GM18951 (cell line): ENCODE measurements around the gene DISP3.

Experiments
- POLR2A ChIP-seq: IDR thresholded peaks from 4 replicates; pipeline ENCODE4 v1.6.1; 2011; ENCODE audit warnings: mild to moderate bottlenecking; ENCODE audit not compliant: insufficient read length, insufficient read depth; ENCODE audit errors: extremely low read depth
- in situ Hi-C: fragments of 300-500 bp; cut with MboI; formaldehyde crosslinking; loops from one replicate; pipeline ENCODE4 v1.12.0; 2022; ENCODE audit warnings: low sequenced_read_pairs, mixed read lengths, inconsistent platforms; ENCODE audit not compliant: unreplicated experiment

DISP3 gene

DNA sequence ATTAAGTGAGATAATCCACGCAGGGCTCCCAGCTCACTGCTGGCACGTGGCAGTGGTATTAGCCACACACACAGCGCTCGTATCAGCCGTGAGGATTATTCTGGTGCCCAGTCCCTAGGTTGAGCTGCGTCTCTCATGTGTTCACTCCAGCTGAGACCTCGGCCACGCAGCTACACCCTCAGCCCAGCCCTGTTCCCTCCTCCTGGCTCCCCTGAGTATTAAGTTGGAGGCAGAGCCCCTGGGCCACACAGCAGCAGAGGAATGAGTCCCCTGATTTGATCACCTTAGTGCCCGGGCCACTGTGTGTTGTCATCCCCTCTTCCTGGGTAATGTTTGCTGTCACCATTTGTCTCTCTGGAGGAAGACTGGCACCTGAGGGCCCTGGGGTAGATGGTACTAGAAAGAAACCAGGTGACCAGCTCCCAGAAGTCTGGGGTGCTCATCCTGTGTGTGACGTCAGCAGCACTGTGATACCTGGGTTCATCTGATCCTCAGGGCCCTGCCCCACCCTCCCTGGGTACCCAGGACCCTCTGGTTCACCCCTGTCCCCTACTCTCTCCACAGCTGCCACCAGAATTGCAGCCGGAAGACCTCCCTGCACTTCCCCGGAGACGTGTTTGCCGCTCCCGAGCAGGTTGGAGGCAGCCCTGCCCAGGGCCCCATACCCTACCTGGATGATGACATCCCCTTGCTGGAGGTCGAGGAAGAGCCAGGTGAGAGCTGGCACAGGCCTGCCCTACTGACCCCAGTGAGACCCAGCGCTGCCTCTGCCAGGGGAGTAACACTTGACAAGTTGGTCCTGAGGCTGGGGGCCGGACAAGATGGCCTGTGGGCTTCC is 40.1 kb downstream of the DISP3 start:
- in situ Hi-C loops: no loop called here
- TF ChIP-seq POLR2A: no peak

DNA sequence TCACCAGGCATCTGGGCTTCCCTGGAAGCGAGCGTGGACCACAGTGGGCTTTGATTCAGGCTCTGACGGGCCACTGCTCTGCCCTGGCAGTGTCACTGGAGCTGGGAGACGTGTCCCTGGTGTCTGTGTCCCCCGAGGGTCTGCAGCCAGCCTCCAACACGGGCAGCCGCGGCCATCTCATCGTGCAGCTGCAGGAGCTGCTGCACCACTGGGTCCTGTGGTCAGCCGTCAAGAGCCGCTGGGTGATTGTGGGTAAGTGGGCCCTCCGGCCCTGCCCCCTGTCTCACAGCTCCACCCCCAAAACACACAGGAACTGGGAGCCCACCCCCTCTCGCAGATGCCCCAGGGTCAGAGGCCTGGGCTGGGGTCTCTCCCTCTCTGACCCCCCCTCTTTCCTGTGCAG is 40.7 kb downstream of the DISP3 start:
- in situ Hi-C loops: no loop called here
- no peak for TF ChIP-seq POLR2A

DNA sequence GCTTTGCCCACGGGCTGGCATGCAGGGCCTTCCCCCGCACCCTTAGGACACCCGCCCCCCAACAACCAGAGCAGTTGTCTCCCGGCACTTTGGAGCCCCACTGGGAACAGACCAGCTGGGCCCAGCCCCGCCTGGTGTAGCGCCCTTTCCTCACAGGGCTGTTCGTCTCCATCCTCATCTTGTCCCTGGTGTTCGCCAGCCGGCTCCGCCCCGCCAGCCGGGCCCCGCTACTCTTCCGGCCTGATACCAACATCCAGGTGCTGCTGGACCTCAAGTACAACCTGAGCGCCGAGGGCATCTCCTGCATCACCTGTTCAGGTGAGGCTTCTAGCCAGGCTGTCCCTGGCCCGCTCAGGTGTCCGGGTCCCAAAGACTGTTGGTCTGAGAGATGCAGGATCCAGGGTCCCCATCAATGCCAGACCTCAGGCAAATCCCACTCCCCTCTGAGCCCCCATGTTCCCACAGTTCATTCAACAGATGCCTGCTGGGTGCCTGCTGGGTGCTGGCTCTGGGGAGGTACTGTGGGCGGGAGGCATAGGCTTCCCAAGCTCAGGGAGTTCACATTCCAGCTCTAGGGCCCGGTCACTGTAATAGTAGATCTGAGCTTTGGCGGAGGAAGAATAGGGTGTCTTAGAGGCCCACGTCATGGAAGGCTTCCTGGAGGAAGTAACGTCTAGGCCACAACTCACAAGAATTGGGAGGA is 41.7 kb downstream of the DISP3 start:
- no peak for TF ChIP-seq POLR2A
- in situ Hi-C loops: no loop called here

DNA sequence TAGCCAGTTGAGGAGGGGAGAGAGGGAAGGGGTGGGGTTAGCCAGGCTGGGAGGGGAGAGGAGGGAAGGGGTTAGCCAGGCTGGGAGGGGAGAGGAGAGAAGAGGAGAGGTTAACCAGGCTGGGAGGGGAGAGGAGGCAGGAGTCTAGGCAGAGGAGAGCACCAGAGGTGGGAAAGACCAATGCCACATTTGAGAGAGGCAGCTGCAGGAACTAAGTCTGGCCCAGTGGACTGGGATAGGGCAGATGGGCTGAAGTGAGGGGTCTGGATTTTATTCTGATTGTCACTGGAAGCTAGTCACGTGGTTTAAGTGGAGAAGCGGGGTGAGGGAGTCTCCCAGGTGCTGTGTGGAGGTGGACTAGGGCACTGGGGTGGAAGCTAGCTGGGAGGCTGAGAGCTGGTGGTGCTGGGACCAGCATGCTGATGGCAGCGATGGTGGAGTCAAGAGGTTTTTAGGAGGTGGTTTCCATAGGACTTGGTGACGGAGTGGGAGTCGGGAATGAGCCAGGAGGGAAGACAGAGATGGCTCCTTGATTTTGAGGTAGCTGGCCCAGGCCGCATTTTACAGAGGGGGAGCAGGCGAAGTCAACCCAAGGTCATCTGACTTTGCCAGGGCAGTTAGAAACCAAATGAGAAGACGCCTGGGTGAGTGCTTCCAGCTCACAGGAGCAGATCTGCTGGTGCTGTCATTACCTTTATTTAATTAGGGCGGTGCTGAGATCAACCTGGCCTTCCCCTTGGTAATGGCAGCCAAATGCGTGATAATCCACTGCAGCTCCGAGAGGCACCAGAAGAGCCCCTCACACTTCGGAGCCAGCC is 42.8 kb downstream of the DISP3 start:
- no peak for TF ChIP-seq POLR2A
- in situ Hi-C loops: no loop called here

- no peak for TF ChIP-seq POLR2A
- in situ Hi-C loops: no loop called here
Observed at GRCh38 chr1:11522400-11523235, 43.7 kb downstream of the DISP3 start.

- no peak for TF ChIP-seq POLR2A
Observed at GRCh38 chr1:11523261-11523660, 44.3 kb downstream of the DISP3 start.

GRCh38 chr1:11523746-11524464 is 45.0 kb downstream of the DISP3 start:
- in situ Hi-C loops: no loop called here
- TF ChIP-seq POLR2A: no peak

More at GRCh38 chr1:11523261-11523660, 44.3 kb downstream of the DISP3 start:
- in situ Hi-C loops: no loop called here

DNA sequence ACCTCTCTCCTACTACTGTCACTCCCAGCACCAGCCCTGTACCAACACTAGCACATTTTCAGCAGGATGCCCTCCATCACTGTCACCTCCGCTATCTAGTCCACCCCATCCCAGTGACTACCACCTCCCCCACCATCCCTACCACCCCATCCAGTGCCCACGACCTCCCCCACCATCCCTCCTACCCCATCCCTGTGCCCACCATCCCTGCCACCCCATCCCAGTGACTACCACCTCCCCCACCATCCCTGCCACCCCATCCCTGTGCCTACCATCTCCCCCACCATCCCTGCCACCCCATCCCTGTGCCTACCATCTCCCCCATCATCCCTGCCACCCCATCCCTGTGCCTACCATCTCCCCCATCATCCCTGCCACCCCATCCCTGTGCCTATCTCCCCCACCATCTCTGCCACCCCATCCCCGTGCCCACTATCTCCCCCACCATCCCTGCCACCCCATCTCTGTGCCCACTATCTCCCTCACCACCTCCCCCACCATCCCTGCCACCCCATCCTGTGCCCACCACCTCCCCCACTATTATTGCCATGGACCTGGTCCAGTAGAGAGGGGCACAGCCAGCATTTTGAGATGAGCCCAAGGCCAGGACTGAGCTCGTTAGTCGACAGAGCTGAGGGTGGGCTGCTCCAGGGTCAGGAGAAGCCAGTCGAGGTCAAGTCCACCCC is 45.7 kb downstream of the DISP3 start:
- in situ Hi-C loops: no loop called here
- TF ChIP-seq POLR2A: no peak

- in situ Hi-C loops: no loop called here
- no peak for TF ChIP-seq POLR2A
Observed at GRCh38 chr1:11525151-11525505, 46.2 kb downstream of the DISP3 start.

- TF ChIP-seq POLR2A: no peak
- in situ Hi-C loops: no loop called here
Observed at GRCh38 chr1:11525516-11525915, 46.6 kb downstream of the DISP3 start.

DNA sequence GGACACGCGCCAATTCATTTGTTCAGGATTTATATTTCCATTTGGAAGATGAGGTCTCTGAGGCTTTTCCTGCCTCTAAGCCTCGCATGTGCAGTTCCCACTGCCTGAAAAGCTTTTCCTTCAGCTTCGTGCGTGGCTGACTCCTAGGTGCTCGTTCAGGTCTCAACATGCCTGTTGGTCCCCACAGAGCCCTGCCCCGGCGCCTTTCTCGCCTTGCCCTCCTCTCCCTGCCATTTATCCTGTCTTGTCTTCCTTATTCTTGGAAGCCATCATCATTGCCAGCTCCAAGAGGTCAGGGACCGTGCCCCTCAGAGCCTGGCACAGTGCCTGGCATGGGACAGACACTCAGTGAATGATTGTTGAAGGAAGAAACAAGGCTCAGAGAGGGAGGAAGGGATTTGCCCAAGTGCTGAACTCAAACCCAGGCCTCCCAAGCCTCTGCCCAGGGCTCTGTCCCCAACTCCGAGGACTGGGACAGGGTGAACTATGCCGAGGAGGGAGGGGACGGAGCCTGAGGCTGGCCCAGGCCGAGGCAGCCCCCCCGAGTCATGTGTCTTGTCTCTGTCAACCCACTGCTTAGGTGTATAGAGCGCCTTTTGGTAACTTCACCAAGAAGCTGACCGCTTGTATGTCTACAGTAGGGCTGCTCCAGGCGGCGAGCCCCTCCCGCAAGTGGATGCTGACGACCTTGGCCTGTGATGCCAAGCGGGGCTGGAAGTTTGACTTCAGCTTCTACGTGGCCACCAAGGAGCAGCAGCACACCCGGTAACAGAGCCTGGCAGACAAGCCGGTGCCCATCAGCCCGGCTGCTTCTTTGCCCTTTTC is 47.3 kb downstream of the DISP3 start:
- in situ Hi-C loops: no loop called here
- TF ChIP-seq POLR2A: no peak
